NT2/D1 (cell line): ENCODE data around the gene PRAC2.
A peak's percentile ranks its signal among the peaks of the same experiment; 100 is the strongest.

Source experiments
- SUZ12 ChIP-seq: IDR thresholded peaks from 2 replicates; pipeline ENCODE4 v1.6.1; 2011; ENCODE audit not compliant: insufficient read length, insufficient read depth; ENCODE audit errors: extremely low read depth
- YY1 ChIP-seq: IDR thresholded peaks from 2 replicates; pipeline ENCODE4 v1.6.1; 2011; ENCODE audit not compliant: insufficient read length, insufficient read depth
- ZNF274 ChIP-seq: IDR thresholded peaks from 2 replicates; pipeline ENCODE4 v1.6.1; 2011; ENCODE audit warnings: mild to moderate bottlenecking, low read depth, low read length

DNA sequence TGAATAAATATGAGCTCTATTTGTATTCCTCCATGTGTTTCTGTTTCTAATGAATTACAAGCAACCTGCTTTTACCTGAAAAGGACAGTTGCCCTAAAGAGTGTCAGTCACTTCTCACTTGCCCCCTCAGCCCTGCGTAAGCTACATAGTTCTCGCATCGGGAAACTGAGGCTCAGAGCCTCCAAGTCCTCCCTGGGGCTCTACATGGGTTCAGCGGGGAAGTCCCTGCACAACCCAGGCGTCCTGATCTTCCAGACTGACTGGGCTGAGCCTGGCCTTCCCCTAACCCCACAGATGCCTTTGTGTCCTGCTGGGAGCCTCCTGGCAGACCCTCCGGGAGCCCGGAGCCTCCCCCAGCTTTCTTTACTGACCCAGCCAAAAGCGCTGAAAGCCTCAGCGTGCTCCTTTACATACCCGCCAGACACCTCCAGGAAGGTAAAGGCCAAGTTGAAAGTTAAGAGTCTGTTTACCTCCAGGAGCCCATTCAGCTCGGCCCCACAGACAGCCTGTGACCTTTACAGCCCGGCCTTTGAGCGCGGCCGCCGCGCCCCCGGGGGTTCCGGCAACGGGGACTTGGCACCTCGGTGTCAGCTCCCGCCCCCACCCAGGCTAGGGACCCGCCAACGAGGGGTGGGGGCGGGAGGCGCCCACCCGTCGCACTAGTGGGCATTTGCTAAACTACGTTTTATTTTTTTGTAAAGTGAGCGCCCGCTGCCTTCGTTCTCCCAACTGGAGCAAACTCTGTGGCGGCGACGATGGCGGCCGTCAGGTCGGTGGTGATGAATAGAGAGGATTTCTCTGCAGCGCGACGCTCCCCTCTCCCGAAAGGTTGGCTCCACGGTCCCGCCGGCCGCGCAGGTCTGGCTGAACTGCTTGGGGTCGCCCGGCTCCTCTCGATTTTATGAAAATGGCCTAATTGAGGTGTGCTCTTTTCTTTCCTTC is 10.0 kb downstream of the PRAC2 start:
- TF ChIP-seq YY1 (peak; percentile 13), ZNF274 (no peak), SUZ12 (peak; percentile 11)
